Karpas-422 (cell line): ENCODE results near the gene PRPF39. TPM values are rescaled to one million over a fixed set of nuclear protein-coding genes. Genes with fewer than 3 reads are reported as not detected.
"Not testable (repeated sequence)": the region's sequence is repeated elsewhere in the genome, so short reads cannot be mapped to it uniquely, and the experiment has no call there.

Experiments used
- DNase-seq: peaks from one replicate; pipeline ENCODE4 v3.0.0-alpha.2; 2015
- H2AFZ ChIP-seq: fragments of 200-600 bp; sonication (generic); 2 replicates; pipeline ENCODE4 v1.6.1; 2014; ENCODE audit warnings: antibody characterized with exemption, low read length, mixed read lengths
- H3K27ac ChIP-seq: fragments of 200-600 bp; sonication (generic); 2 replicates; pipeline ENCODE4 v1.5.1; 2014; ENCODE audit warnings: mild to moderate bottlenecking, low read length, moderate library complexity
- H3K27me3 ChIP-seq: fragments of 200-600 bp; sonication (generic); 2 replicates; pipeline ENCODE4 v1.6.1; 2014; ENCODE audit warnings: low read length, mixed read lengths
- H3K36me3 ChIP-seq: fragments of 200-600 bp; sonication (generic); 2 replicates; pipeline ENCODE4 v1.6.1; 2014; ENCODE audit warnings: low read length, mixed read lengths; ENCODE audit not compliant: insufficient read depth
- H3K4me1 ChIP-seq: fragments of 200-600 bp; sonication (generic); 2 replicates; pipeline ENCODE4 v1.6.1; 2014; ENCODE audit warnings: mild to moderate bottlenecking, low read length, mixed read lengths
- H3K4me2 ChIP-seq: fragments of 200-600 bp; sonication (generic); 2 replicates; pipeline ENCODE4 v1.6.1; 2014; ENCODE audit warnings: low read length, low read depth, mild to moderate bottlenecking; ENCODE audit not compliant: poor library complexity, severe bottlenecking
- H3K4me3 ChIP-seq: fragments of 200-600 bp; sonication (generic); 2 replicates; pipeline ENCODE4 v1.5.1; 2014; ENCODE audit warnings: mild to moderate bottlenecking, antibody characterized with exemption, low read length, mixed read lengths
- H3K79me2 ChIP-seq: fragments of 200-600 bp; sonication (generic); 2 replicates; pipeline ENCODE4 v1.6.1; 2014; ENCODE audit warnings: mild to moderate bottlenecking, low read length, mixed read lengths
- H3K9ac ChIP-seq: fragments of 200-600 bp; sonication (generic); 2 replicates; pipeline ENCODE4 v1.6.0; 2014; ENCODE audit warnings: low read length
- H3K9me2 ChIP-seq: fragments of 200-600 bp; sonication (generic), shearing (Covaris generic); replicated peaks from 2 replicates; pipeline ENCODE4 v1.6.0; 2014; ENCODE audit warnings: mild to moderate bottlenecking, low read length, moderate library complexity; ENCODE audit not compliant: insufficient read depth
- H3K9me3 ChIP-seq: fragments of 300-700, 200-600 bp; sonication (generic); 2 replicates; pipeline ENCODE4 v1.6.1; 2014; ENCODE audit warnings: low read length, mixed read lengths
- H4K20me1 ChIP-seq: fragments of 200-600 bp; sonication (generic); 2 replicates; pipeline ENCODE4 v1.6.1; 2014; ENCODE audit warnings: mild to moderate bottlenecking, antibody characterized with exemption, low read length, low read depth; ENCODE audit not compliant: insufficient read depth
- total RNA-seq: library from RNA; depleted of rRNA; stranded (reverse); fragments of >200 nt; shearing (Covaris generic); gene quantifications from 2 replicates; pipeline ENCODE4 v1.2.3, GENCODE V29; 2014; ENCODE audit warnings: low replicate concordance

The PRPF39 gene
- total RNA-seq, 1 experiment from 2014 or later, result 142 TPM

DNA sequence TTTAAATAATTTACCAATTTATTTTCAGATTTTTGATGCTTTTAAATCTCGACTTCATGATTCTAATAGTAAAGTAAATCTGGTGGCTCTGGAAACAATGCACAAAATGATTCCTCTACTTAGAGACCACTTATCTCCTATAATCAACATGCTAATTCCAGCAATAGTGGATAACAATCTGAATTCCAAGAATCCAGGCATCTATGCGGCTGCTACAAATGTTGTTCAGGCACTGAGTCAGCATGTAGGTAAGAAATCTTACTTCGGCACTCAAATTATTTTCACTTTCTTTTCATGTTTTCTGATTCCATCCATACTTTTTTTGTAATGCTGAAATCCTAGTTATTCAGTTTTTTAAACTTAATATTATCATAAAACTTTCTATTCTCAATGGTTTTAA lies 15.5 kb upstream of the PRPF39 start:
- Histone ChIP-seq H3K4me3 (no peak overlapping the region), H3K9ac (no peak overlapping the region), H4K20me1 (no peaks in the 10 kb centered on the region), H3K36me3 (peaks cover 10% of the 10 kb centered on the region; the same call in 1 of the 2 replicates), H3K9me2 (no peaks in the 10 kb centered on the region), H3K79me2 (peaks cover 29% of the 10 kb centered on the region), H3K4me1 (no peaks in the 10 kb centered on the region), H3K9me3 (no peaks in the 10 kb centered on the region), H3K4me2 (no peak overlapping the region), H2AFZ (no peak overlapping the region), H3K27me3 (no peaks in the 10 kb centered on the region), H3K27ac (no peak overlapping the region)
- DNase-seq, result no peak

DNA sequence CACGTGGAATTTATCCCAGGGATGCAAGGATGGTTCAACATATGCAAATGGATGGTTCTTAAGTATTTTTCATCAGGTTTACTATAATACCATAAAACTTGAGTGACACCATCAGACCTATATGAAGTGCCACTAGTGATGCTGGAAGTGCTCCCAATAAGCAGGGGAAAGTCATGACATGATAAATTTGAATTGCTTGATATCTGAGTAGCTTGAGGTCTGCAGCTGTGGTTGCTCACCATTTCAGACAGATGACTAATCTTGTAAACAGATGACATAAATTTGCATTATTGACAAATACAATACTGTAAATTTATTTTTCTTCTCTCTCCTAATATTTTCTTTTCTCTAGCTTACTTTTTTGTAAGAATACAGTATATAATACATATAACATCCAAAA lies 13.7 kb upstream of the PRPF39 start:
- Histone ChIP-seq H2AFZ (no peak overlapping the region), H3K36me3 (peaks cover 10% of the 10 kb centered on the region; the same call in 1 of the 2 replicates), H3K9ac (no peak overlapping the region), H3K27me3 (no peaks in the 10 kb centered on the region), H3K9me3 (no peaks in the 10 kb centered on the region), H3K4me1 (no peaks in the 10 kb centered on the region), H3K4me3 (no peak overlapping the region), H3K4me2 (no peak overlapping the region), H3K9me2 (no peaks in the 10 kb centered on the region), H4K20me1 (no peaks in the 10 kb centered on the region), H3K27ac (no peak overlapping the region), H3K79me2 (peaks cover 14% of the 10 kb centered on the region)
- DNase-seq, result no peak

GRCh38 chr14:45072126-45072525 lies 11.8 kb upstream of the PRPF39 start:
- Histone ChIP-seq H3K4me1 (no peaks in the 10 kb centered on the region), H3K36me3 (peaks cover 10% of the 10 kb centered on the region; the same call in 1 of the 2 replicates), H3K79me2 (no peaks in the 10 kb centered on the region), H3K9me2 (no peaks in the 10 kb centered on the region), H2AFZ (no peak overlapping the region), H3K27ac (no peak overlapping the region), H3K9me3 (no peaks in the 10 kb centered on the region), H3K4me2 (no peak overlapping the region), H3K27me3 (no peaks in the 10 kb centered on the region), H4K20me1 (no peaks in the 10 kb centered on the region), H3K9ac (no peak overlapping the region), H3K4me3 (no peak overlapping the region)
- no peak for DNase-seq

- peaks cover 5% of the 10 kb centered on the region; the same call in 1 of the 2 replicates for H3K36me3 ChIP-seq
- no peak for DNase-seq
- no peaks in the 10 kb centered on the region for H4K20me1 ChIP-seq
- H3K9me3 ChIP-seq, result no peaks in the 10 kb centered on the region
- no peaks in the 10 kb centered on the region for H3K79me2 ChIP-seq
- H3K9me2 ChIP-seq, result no peaks in the 10 kb centered on the region
- H3K4me3 ChIP-seq, result no peak overlapping the region
- H3K9ac ChIP-seq, result no peak overlapping the region
- H3K27me3 ChIP-seq, result no peaks in the 10 kb centered on the region
- no peak overlapping the region for H3K27ac ChIP-seq
- no peak overlapping the region for H2AFZ ChIP-seq
- H3K4me1 ChIP-seq, result no peaks in the 10 kb centered on the region
- no peak overlapping the region for H3K4me2 ChIP-seq
Observed at GRCh38 chr14:45073231-45073879, 10.6 kb upstream of the PRPF39 start.

DNA sequence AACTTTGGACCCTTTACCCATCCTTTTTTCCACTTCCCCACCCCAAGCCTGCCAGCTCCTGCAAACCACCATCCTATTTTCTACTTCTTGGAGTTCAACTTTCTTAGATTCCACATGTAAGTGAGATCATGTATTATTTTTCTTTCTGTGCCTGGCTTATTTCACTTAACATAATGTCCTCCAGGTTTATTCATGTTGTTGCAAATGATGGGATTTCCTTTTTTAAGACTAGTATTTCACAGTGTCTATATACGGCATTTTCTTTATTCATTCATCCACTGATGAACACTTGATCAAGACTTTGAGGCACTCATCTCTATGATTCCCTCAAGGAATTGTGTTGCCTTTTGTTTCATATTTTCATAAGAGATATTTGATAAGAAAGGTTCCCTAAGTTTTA lies 5.6 kb upstream of the PRPF39 start:
- Histone ChIP-seq H3K4me1 (peaks cover 4% of the 10 kb centered on the region), H3K27me3 (no peaks in the 10 kb centered on the region), H3K79me2 (no peaks in the 10 kb centered on the region), H3K9me3 (no peaks in the 10 kb centered on the region), H2AFZ (no peak overlapping the region), H3K4me2 (no peak overlapping the region), H3K27ac (no peak overlapping the region), H3K9me2 (no peaks in the 10 kb centered on the region), H4K20me1 (no peaks in the 10 kb centered on the region), H3K9ac (no peak overlapping the region), H3K4me3 (no peak overlapping the region), H3K36me3 (no peaks in the 10 kb centered on the region; the same call in 1 of the 2 replicates)
- DNase-seq, result no peak

DNA sequence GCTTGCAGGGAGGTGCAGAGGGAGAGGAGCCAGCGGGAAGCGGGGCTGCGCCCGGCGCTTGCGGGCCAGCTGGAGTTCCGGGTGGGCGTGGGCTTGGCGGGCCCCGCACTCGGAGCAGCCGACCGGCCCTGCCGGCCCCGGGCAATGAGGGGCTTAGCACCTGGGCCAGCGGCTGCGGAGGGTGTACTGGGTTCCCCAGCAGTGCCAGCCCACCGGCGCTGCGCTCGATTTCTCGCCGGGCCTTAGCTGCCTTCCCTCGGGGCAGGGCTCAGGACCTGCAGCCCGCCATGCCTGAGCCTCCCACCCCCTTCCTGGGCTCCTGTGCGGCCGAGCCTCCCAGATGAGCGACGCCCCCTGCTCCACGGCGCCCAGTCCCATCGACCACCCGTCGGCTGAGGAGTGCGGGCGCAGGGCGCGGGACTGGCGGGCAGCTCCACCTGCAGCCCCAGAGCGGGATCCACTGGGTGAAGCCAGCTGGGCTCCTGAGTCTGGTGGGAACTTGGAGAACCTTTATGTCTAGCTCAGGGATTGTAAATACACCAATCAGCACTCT lies 3.4 kb upstream of the PRPF39 start:
- DNase-seq, H2AFZ ChIP-seq, H3K4me3 ChIP-seq, H3K27me3 ChIP-seq, H3K27ac ChIP-seq, H3K9me2 ChIP-seq, H3K9me3 ChIP-seq, H3K36me3 ChIP-seq, H3K4me2 ChIP-seq, H3K9ac ChIP-seq, H4K20me1 ChIP-seq: not testable (repeated sequence)
- H3K4me1 ChIP-seq, result peaks cover 12% of the 10 kb centered on the region
- H3K79me2 ChIP-seq, result peaks cover 15% of the 10 kb centered on the region

DNA sequence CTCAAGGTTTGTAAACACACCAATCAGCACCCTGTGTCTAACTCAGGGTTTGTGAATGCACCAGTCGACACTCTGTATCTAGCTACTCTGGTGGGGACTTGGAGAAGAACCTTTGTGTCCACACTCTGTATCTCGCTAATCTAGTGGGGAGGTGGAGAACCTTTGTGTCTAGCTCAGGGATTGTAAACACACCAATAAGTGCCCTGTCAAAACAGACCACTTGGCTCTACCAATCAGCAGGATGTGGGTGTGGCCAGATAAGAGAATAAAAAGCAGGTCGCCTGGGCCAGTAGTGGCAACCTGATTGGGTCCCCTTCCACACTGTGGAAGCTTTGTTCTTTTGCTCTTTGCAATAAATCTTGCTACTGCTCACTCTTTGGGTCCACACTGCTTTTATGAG lies 2.8 kb upstream of the PRPF39 start:
- H3K27me3 ChIP-seq, H3K9me3 ChIP-seq, H3K9ac ChIP-seq, H3K27ac ChIP-seq, H3K9me2 ChIP-seq, H3K4me2 ChIP-seq, H3K4me3 ChIP-seq, DNase-seq, H2AFZ ChIP-seq, H3K36me3 ChIP-seq: not testable (repeated sequence)
- Histone ChIP-seq H3K79me2 (peaks cover 21% of the 10 kb centered on the region), H4K20me1 (peaks cover 13% of the 10 kb centered on the region; the same call in 1 of the 2 replicates), H3K4me1 (peaks cover 18% of the 10 kb centered on the region)

- H3K27ac ChIP-seq, result no peak overlapping the region
- DNase-seq, result no peak
- no peaks in the 10 kb centered on the region for H3K36me3 ChIP-seq
- no peaks in the 10 kb centered on the region for H3K27me3 ChIP-seq
- no peaks in the 10 kb centered on the region for H3K9me2 ChIP-seq
- H3K9me3 ChIP-seq, result no peaks in the 10 kb centered on the region
- no peak overlapping the region for H3K4me3 ChIP-seq
- H3K79me2 ChIP-seq, result peaks cover 34% of the 10 kb centered on the region
- H3K9ac ChIP-seq, result no peak overlapping the region
- H2AFZ ChIP-seq, result no peak overlapping the region; the same call in 1 of the 2 replicates
- H3K4me2 ChIP-seq, result no peak overlapping the region
- peaks cover 24% of the 10 kb centered on the region; the same call in 1 of the 2 replicates for H4K20me1 ChIP-seq
- peaks cover 31% of the 10 kb centered on the region for H3K4me1 ChIP-seq
Observed at GRCh38 chr14:45082420-45082819, 1.5 kb upstream of the PRPF39 start.
